Measurements from ENCODE around the gene HOXA13. TPM values are rescaled to one million over a fixed set of nuclear protein-coding genes. Genes with fewer than 3 reads are reported as not detected.

The HOXA13 gene
- total RNA-seq, 1 donor from 2014 or later: not detected

- Mint-ChIP-seq H3K27me3 (peaks cover 67% of the 10 kb centered on the region), H3K4me1 (peaks cover 9% of the 10 kb centered on the region), H3K36me3 (ENCODE audit: low read depth) (no peaks in the 10 kb centered on the region), H3K27ac (no peak overlapping the region), H3K4me3 (no peak overlapping the region), H3K9me3 (no peaks in the 10 kb centered on the region)
- intact Hi-C loops (cut with micrococcal nuclease): loop anchor here (5.0 kb wide), 1 partner anchor 883 kb away; no protein-coding TSS in a partner anchor
- DNase-seq: no peak
- no peak for TF ChIP-seq CTCF (IDR thresholded peaks at IDR 0.05)
- ChIA-PET CTCF (no interaction called here), POLR2A (no interaction called here)
- no peak for ATAC-seq (ENCODE audit: low read depth)
Observed at GRCh38 chr7:27214239-27214950, 14.5 kb upstream of the HOXA13 start.

- Mint-ChIP-seq H3K4me1 (peaks cover 9% of the 10 kb centered on the region), H3K4me3 (no peak overlapping the region), H3K9me3 (no peaks in the 10 kb centered on the region), H3K27ac (no peak overlapping the region), H3K27me3 (peaks cover 69% of the 10 kb centered on the region), H3K36me3 (ENCODE audit: low read depth) (no peaks in the 10 kb centered on the region)
- DNase-seq: no peak
- ATAC-seq (ENCODE audit: low read depth): no peak
- intact Hi-C loops (cut with micrococcal nuclease): loop anchor here (5.0 kb wide), 1 partner anchor 884 kb away; no protein-coding TSS in a partner anchor
- POLR2A ChIA-PET: no interaction called here
- CTCF ChIA-PET: no interaction called here
- no peak for TF ChIP-seq CTCF (IDR thresholded peaks at IDR 0.05)
Observed at GRCh38 chr7:27213433-27214238, 13.7 kb upstream of the HOXA13 start.

- no peak for TF ChIP-seq CTCF (IDR thresholded peaks at IDR 0.05)
- Mint-ChIP-seq H3K27ac (no peak overlapping the region), H3K27me3 (peaks cover 70% of the 10 kb centered on the region), H3K4me1 (peaks cover 9% of the 10 kb centered on the region), H3K9me3 (no peaks in the 10 kb centered on the region), H3K4me3 (no peak overlapping the region), H3K36me3 (ENCODE audit: low read depth) (no peaks in the 10 kb centered on the region)
- CTCF ChIA-PET: interaction anchor here (1.0 to 3.3 kb wide), 4 partner anchors 16 to 807 kb away, joined by 3 to 12 read pairs (median 8); no protein-coding TSS in a partner anchor
- POLR2A ChIA-PET: no interaction called here
- ATAC-seq (ENCODE audit: low read depth) (no peak), DNase-seq (no peak)
- intact Hi-C loops (cut with micrococcal nuclease): loop anchor here (5.0 kb wide), 1 partner anchor 885 kb away; no protein-coding TSS in a partner anchor
Observed at GRCh38 chr7:27212497-27213432, 12.9 kb upstream of the HOXA13 start.

- H3K9me3 Mint-ChIP-seq: no peaks in the 10 kb centered on the region
- ATAC-seq (ENCODE audit: low read depth) (no peak), DNase-seq (no peak)
- H3K36me3 Mint-ChIP-seq (ENCODE audit: low read depth): no peaks in the 10 kb centered on the region
- TF ChIP-seq CTCF (IDR thresholded peaks at IDR 0.05): no peak
- peaks cover 9% of the 10 kb centered on the region for H3K4me1 Mint-ChIP-seq
- intact Hi-C loops (cut with micrococcal nuclease): loop anchor here (2.0 to 5.0 kb wide), 3 partner anchors 13 to 886 kb away; no protein-coding TSS in a partner anchor
- CTCF ChIA-PET: interaction anchor here (1.0 to 4.2 kb wide), 8 partner anchors 15 to 808 kb away, joined by 3 to 26 read pairs (median 8); no protein-coding TSS in a partner anchor
- H3K27me3 Mint-ChIP-seq: peaks cover 74% of the 10 kb centered on the region
- no peak overlapping the region for H3K4me3 Mint-ChIP-seq
- POLR2A ChIA-PET: no interaction called here
- H3K27ac Mint-ChIP-seq: no peak overlapping the region
Observed at GRCh38 chr7:27211764-27212204, 11.9 kb upstream of the HOXA13 start.

Data from activated B cell treated with CpG ODN at 0.5 μM for 24 hours (primary cell).